Subcutaneous adipose tissue (tissue), 4 donors: ENCODE results near the gene LRRC34. TPM values are rescaled to one million over a fixed set of nuclear protein-coding genes. Genes with fewer than 3 reads are reported as not detected.

Source experiments
- CTCF ChIP-seq: fragments of 450-650 bp; IDR thresholded peaks from one replicate; pipeline ENCODE4 v1.5.1; 2016; ENCODE audit warnings: low read depth, mild to moderate bottlenecking, control low read depth, antibody characterized with exemption, moderate library complexity
- total RNA-seq, 4 donors: library from RNA; depleted of rRNA; stranded (reverse); fragments of >200 nt; gene quantifications; one replicate each; pipeline ENCODE4 v1.1.0, GENCODE V29; 2016

LRRC34 gene
- total RNA-seq, 4 donors from 2014 or later = 4.2 to 13.2 (median 7.7) TPM

- no peak for TF ChIP-seq CTCF
These were observed 15.0 kb upstream of the LRRC34 start for GRCh38 chr3:169827712-169828111.

- no peak for TF ChIP-seq CTCF
These were observed 12.6 kb upstream of the LRRC34 start for GRCh38 chr3:169825316-169825715.

- no peak for TF ChIP-seq CTCF
These were observed 10.3 kb upstream of the LRRC34 start for GRCh38 chr3:169822983-169823382.

- TF ChIP-seq CTCF = no peak
These were observed 9.8 kb upstream of the LRRC34 start for GRCh38 chr3:169822540-169822939.

GRCh38 chr3:169822091-169822490, 9.4 kb upstream of the LRRC34 start:
- TF ChIP-seq CTCF = no peak

- no peak for TF ChIP-seq CTCF
These were observed 5.6 kb upstream of the LRRC34 start for GRCh38 chr3:169818316-169818715.

GRCh38 chr3:169815590-169816150, 3.0 kb upstream of the LRRC34 start:
- no peak for TF ChIP-seq CTCF
